Lower leg skin (tissue), 4 donors: Measurements from ENCODE around the gene AKAP9. TPM values are rescaled to one million over a fixed set of nuclear protein-coding genes. Genes with fewer than 3 reads are reported as not detected.
"Not testable (repeated sequence)": the region's sequence is repeated elsewhere in the genome, so short reads cannot be mapped to it uniquely, and the experiment has no call there.

ENCODE experiments used
- DNase-seq, 2 donors: peaks; one replicate each; pipeline ENCODE4 v3.0.0-alpha.2; 2019; ENCODE audit warnings: low spot score in 2 of 2
- H3K4me3 ChIP-seq: fragments of 200-600 bp; sonication (generic); 2 replicates; pipeline ENCODE4 v1.5.1; 2017; ENCODE audit warnings: mild to moderate bottlenecking, low read depth; ENCODE audit not compliant: poor library complexity, severe bottlenecking
- POLR2A ChIP-seq, 2 donors: fragments of 450-650 bp; IDR thresholded peaks; one replicate each; pipeline ENCODE4 v1.6.1; 2016 to 2017; ENCODE audit warnings: antibody characterized with exemption in 2 of 2, mild to moderate bottlenecking in 1 of 2, moderate library complexity in 1 of 2
- WGBS, 2 donors: methylation state at CpG; one replicate each; pipeline ENCODE4 v1.1.5; 2018; 5-methylcytosine and 5-hydroxymethylcytosine counted together
- intact Hi-C: fragments of 100-400 bp; cut with DNase I; formaldehyde crosslinking; loops from one replicate; pipeline ENCODE4 v1.15.0; 2023; ENCODE audit warnings: low total_unique reads
- total RNA-seq, 4 donors: library from RNA; depleted of rRNA; stranded (reverse); fragments of >200 nt; gene quantifications; one replicate each; pipeline ENCODE4 v1.1.0, GENCODE V29; 2016
- TF ChIP-seq, protein P1 (sequence below), 3 donors: fragments of 450-650 bp; IDR thresholded peaks; one replicate each; pipeline ENCODE4 v1.5.1; 2016; ENCODE audit warnings: antibody characterized with exemption in 3 of 3, mild to moderate bottlenecking in 3 of 3, moderate library complexity in 2 of 3

The AKAP9 gene
- total RNA-seq, 4 donors from 2014 or later, result 52.9 to 74.8 (median 64.4) TPM

DNA sequence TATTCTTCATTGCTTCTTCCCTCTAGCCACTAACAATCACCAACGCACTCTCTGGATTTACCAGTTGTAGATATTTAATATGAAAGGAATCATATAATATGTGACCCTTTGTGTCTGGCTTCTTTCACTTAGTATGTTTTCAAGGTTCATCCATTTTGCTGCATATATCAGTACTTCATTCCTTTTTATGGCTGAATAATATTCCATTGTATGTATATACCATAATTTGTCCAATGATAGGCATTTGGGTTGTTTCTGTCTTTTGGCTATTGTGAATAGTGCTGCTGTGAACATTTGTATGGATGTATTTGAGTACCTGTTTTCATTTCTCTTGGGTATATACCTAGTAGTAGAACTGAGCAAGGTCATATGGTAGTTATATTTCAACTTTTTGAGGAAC is 7.3 kb downstream of the AKAP9 start:
- no peak overlapping the region for H3K4me3 ChIP-seq
- 95 to 100% methylated on average over 1 of the region's 1 CpG for WGBS, 2 donors
- intact Hi-C loops, result no loop called here
- TF ChIP-seq POLR2A (IDR thresholded peaks at IDR 0.05), result no peak
- TF ChIP-seq, protein P1, sequence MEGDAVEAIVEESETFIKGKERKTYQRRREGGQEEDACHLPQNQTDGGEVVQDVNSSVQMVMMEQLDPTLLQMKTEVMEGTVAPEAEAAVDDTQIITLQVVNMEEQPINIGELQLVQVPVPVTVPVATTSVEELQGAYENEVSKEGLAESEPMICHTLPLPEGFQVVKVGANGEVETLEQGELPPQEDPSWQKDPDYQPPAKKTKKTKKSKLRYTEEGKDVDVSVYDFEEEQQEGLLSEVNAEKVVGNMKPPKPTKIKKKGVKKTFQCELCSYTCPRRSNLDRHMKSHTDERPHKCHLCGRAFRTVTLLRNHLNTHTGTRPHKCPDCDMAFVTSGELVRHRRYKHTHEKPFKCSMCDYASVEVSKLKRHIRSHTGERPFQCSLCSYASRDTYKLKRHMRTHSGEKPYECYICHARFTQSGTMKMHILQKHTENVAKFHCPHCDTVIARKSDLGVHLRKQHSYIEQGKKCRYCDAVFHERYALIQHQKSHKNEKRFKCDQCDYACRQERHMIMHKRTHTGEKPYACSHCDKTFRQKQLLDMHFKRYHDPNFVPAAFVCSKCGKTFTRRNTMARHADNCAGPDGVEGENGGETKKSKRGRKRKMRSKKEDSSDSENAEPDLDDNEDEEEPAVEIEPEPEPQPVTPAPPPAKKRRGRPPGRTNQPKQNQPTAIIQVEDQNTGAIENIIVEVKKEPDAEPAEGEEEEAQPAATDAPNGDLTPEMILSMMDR (IDR thresholded peaks at IDR 0.05), result no peak
- no peak for DNase-seq

DNA sequence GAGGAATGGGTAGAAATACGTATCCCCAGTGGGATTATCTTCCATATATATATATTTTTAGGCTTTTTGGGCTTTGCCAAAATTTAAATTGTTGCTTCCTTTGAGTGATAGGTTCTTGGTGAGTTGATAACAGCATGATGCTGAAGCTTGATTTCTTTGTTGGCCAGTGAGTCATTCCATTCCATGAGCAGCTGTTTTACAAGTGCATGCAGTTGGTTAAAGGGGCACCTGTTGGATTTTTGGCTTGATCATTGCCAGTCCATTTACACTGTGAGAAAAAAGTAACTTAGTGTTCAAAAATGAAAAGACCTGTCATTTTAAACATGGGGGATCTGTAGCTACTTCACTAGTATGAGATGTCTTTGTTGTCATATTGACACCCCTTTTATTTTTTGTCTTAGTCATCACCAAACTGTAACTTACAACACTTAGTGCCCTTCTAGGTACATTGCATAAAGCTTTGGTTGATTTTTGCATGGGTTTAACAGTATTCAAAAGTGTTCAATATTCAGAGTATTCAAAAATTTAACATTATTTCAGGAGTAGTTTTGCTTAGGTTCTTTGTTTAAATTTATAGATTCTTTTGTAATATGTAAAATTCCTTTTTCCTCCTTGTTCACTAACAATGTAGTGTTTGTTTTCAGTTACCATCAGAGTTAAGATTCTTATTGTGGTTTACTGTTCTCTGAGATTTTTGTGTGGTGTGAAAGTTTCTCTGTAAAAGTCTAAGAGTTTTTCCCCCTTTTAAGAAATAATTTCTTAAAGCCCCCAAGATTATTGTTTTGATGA is 8.8 kb downstream of the AKAP9 start:
- 82 to 89% methylated on average over 1 of the region's 1 CpG for WGBS, 2 donors
- TF ChIP-seq, protein P1 (IDR thresholded peaks at IDR 0.05), result no peak
- no peak for TF ChIP-seq POLR2A (IDR thresholded peaks at IDR 0.05)
- no peak overlapping the region for H3K4me3 ChIP-seq
- intact Hi-C loops, result no loop called here
- no peak for DNase-seq

DNA sequence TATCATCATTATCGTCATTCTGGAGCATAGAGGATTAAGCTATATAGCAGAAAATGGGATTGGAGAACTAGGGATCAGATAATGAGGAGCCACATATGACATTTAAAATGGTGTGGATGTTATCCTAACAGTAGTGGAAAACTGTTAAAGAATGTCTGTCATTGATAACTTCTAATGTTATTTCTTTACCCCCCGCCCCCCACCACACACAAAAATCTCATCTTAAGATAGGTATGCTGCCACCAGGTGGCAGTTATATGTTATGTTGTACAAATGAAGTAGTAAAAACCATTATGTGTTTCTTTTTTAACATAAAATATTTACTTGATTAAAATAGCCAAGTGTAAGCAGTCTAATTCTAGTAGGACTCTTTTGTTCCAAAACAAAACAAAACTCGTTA is 13.0 kb downstream of the AKAP9 start:
- intact Hi-C loops, result no loop called here
- no peak for TF ChIP-seq POLR2A (IDR thresholded peaks at IDR 0.05)
- TF ChIP-seq, protein P1 (IDR thresholded peaks at IDR 0.05), result no peak
- 92 to 93% methylated on average over 3 of the region's 3 CpGs for WGBS, 2 donors
- no peak overlapping the region for H3K4me3 ChIP-seq
- no peak for DNase-seq

DNA sequence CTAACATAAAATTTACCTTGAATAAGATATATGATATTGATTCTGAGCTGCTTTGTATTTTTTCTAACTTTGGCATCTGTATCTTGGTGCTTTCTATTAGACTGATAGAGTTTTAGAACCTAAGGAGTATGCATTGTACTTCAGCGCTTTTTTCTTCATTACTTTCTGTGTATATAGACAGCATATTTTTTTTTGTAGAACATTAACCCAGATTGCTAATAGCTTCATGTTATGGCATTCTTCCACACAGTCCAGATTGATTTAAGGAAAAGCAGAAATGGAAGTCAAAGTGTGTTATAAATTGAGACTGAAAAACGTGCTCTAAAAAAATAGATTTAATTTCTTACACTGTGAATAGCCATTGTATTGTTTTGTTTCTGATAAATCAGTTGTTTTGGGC is 15.8 kb downstream of the AKAP9 start:
- H3K4me3 ChIP-seq, DNase-seq, intact Hi-C loops: not testable (repeated sequence)
- WGBS, 2 donors, result 80 to 81% methylated on average over 2 of the region's 2 CpGs

DNA sequence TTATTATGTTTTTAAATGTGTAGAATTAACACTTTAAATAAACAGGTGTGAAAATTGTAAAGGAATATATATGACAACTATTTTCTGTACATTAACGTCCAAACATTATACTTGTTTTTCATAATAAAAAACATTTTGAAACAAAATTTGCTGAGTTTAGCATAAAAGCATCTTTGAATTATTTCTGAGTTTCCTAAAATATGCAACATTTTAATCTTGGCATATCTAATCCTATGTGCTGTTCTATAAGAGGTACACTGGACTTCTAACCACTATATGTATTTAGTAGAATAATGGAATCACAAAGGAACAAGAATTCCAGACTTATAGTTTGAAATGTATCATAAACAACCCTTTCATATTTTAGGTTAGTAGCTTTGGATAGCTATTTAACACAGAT is 16.6 kb downstream of the AKAP9 start:
- no peak overlapping the region for H3K4me3 ChIP-seq
- TF ChIP-seq, protein P1 (IDR thresholded peaks at IDR 0.05), result no peak
- TF ChIP-seq POLR2A (IDR thresholded peaks at IDR 0.05), result no peak
- intact Hi-C loops, result no loop called here
- 92 to 93% methylated on average over 1 of the region's 1 CpG for WGBS, 2 donors
- DNase-seq, result no peak

DNA sequence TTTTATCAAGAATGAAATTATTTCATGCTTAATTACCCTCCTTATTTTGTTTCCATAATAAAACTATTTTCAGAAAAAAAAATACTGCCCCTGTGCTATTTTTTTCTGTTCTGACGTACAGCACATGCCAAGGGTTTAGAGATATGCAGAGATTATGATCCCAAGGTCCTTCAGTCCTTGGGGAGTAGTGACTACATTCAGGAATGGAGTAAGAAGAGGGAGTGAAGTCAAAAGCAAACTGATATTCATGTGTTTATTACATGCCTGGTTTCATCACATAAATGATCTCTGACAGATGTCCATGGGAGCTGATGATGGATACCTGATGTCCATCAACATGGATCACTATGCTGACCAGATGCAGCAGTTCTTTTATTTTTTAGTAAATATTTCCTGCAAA is 17.2 kb downstream of the AKAP9 start:
- intact Hi-C loops, result no loop called here
- H3K4me3 ChIP-seq, result no peak overlapping the region
- TF ChIP-seq, protein P1 (IDR thresholded peaks at IDR 0.05), result no peak
- TF ChIP-seq POLR2A (IDR thresholded peaks at IDR 0.05), result no peak
- DNase-seq, result no peak
- 77 to 79% methylated on average over 1 of the region's 1 CpG for WGBS, 2 donors
